ENCODE data around the gene DPPA5. TPM values are rescaled to one million over a fixed set of nuclear protein-coding genes. Genes with fewer than 3 reads are reported as not detected.

The DPPA5 gene
- polyA plus RNA-seq, 1 donor from 2014 or later: not detected

DNA sequence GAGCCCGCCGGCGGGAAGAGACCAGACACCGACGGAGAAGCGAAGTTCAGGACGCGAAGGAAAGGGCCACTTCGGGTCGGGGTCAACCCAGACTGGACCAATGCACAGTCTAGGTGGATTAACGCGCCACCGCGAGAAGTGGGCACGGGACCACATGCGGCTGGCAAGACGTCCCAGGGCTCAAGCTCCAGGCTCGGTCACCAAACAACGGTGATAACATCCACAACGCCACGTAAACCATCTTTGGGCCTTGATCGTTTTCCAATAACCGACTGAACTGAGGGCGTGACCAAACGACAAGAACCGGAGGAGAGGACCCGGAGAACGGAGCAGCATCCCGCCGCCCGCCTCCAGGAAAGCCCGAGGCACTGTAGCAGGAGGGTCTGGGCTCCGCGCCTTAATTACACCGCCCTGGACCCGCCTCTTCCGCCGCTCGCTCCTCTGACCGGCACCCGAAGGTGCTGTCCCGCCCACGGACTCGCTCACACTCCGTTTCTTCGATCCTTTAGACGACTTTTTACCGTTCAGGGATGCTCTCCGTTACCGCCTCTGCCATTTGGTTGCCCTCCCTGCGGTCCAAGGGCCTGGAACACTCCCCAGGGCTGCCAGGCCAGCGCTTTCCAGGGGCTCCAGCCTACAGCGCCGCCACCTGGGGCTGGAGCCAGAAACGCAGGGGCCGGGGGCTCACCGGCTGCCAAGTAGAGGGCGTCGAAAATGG lies 44.1 kb downstream of the DPPA5 start:
- H3K9me3 ChIP-seq (ENCODE audit: low read length): peaks cover 6% of the 10 kb centered on the region
- H3K4me3 ChIP-seq (ENCODE audit: low read length): peak overlapping the region; percentile 54
- no peaks in the 10 kb centered on the region for H3K9me2 ChIP-seq (ENCODE audit: insufficient read depth, low read length)
- peaks cover 4% of the 10 kb centered on the region for H3K27me3 ChIP-seq (ENCODE audit: insufficient read depth, low read depth, low read length)
- no peaks in the 10 kb centered on the region for H3F3A ChIP-seq (ENCODE audit: insufficient read depth, low read length, poor library complexity, severe bottlenecking)
- no peaks in the 10 kb centered on the region for H3K36me3 ChIP-seq (ENCODE audit: insufficient read depth, low read length)
- no peak overlapping the region for H3K4me2 ChIP-seq (ENCODE audit: low read length)
- H3K27ac ChIP-seq (ENCODE audit: low read length): no peak overlapping the region
- H2AFZ ChIP-seq (ENCODE audit: low read depth, low read length): no peak overlapping the region
- no peaks in the 10 kb centered on the region for H3K79me2 ChIP-seq (replicated peaks; ENCODE audit: insufficient read depth, low read length)
- H3K9ac ChIP-seq (ENCODE audit: low read length): no peak overlapping the region
- TF ChIP-seq, protein P1, sequence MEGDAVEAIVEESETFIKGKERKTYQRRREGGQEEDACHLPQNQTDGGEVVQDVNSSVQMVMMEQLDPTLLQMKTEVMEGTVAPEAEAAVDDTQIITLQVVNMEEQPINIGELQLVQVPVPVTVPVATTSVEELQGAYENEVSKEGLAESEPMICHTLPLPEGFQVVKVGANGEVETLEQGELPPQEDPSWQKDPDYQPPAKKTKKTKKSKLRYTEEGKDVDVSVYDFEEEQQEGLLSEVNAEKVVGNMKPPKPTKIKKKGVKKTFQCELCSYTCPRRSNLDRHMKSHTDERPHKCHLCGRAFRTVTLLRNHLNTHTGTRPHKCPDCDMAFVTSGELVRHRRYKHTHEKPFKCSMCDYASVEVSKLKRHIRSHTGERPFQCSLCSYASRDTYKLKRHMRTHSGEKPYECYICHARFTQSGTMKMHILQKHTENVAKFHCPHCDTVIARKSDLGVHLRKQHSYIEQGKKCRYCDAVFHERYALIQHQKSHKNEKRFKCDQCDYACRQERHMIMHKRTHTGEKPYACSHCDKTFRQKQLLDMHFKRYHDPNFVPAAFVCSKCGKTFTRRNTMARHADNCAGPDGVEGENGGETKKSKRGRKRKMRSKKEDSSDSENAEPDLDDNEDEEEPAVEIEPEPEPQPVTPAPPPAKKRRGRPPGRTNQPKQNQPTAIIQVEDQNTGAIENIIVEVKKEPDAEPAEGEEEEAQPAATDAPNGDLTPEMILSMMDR (IDR thresholded peaks at IDR 0.05; ENCODE audit: poor library complexity, severe bottlenecking): no peak
- TF ChIP-seq MXI1 (conservative IDR thresholded peaks at IDR 0.05; ENCODE audit: poor library complexity, severe bottlenecking): no peak
- no peaks in the 10 kb centered on the region for H4K20me1 ChIP-seq (ENCODE audit: insufficient read depth)

DNA sequence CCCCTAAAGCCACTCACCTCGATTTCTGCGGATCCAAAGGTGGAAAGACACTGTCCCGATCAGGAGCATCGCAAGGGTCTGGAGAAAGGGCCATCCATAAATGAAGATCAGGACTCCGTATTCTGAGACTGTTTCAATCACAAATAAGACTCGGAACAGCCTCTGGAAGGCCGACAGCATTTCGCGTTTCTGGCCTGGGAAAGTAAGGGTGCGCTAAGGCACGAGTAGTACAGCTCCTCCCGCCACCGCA lies 44.6 kb downstream of the DPPA5 start:
- Histone ChIP-seq H4K20me1 (ENCODE audit: insufficient read depth) (no peaks in the 10 kb centered on the region), H3K27me3 (ENCODE audit: insufficient read depth, low read depth, low read length) (peaks cover 4% of the 10 kb centered on the region), H3K27ac (ENCODE audit: low read length) (no peak overlapping the region)

More for the DNA sequence above, 44.6 kb downstream of the DPPA5 start:
- TF ChIP-seq POLR2AphosphoS5 (IDR thresholded peaks at IDR 0.05) (no peak), TAF1 (IDR thresholded peaks at IDR 0.05; ENCODE audit: low read depth) (no peak), MXI1 (conservative IDR thresholded peaks at IDR 0.05; ENCODE audit: poor library complexity, severe bottlenecking) (no peak), EP300 (conservative IDR thresholded peaks at IDR 0.05; ENCODE audit: poor library complexity, severe bottlenecking) (no peak), RAD21 (conservative IDR thresholded peaks at IDR 0.05) (no peak), SMC3 (conservative IDR thresholded peaks at IDR 0.05; ENCODE audit: poor library complexity) (no peak), EZH2 (IDR thresholded peaks at IDR 0.05; ENCODE audit: borderline replicate concordance, insufficient read depth, low read length, poor library complexity, severe bottlenecking) (no peak)
- TF ChIP-seq, protein P1 (IDR thresholded peaks at IDR 0.05; ENCODE audit: poor library complexity, severe bottlenecking): no peak
- TF ChIP-seq, protein P2, sequence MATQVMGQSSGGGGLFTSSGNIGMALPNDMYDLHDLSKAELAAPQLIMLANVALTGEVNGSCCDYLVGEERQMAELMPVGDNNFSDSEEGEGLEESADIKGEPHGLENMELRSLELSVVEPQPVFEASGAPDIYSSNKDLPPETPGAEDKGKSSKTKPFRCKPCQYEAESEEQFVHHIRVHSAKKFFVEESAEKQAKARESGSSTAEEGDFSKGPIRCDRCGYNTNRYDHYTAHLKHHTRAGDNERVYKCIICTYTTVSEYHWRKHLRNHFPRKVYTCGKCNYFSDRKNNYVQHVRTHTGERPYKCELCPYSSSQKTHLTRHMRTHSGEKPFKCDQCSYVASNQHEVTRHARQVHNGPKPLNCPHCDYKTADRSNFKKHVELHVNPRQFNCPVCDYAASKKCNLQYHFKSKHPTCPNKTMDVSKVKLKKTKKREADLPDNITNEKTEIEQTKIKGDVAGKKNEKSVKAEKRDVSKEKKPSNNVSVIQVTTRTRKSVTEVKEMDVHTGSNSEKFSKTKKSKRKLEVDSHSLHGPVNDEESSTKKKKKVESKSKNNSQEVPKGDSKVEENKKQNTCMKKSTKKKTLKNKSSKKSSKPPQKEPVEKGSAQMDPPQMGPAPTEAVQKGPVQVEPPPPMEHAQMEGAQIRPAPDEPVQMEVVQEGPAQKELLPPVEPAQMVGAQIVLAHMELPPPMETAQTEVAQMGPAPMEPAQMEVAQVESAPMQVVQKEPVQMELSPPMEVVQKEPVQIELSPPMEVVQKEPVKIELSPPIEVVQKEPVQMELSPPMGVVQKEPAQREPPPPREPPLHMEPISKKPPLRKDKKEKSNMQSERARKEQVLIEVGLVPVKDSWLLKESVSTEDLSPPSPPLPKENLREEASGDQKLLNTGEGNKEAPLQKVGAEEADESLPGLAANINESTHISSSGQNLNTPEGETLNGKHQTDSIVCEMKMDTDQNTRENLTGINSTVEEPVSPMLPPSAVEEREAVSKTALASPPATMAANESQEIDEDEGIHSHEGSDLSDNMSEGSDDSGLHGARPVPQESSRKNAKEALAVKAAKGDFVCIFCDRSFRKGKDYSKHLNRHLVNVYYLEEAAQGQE (IDR thresholded peaks at IDR 0.05; ENCODE audit: borderline replicate concordance): no peak
- peaks cover 6% of the 10 kb centered on the region for H3K9me3 ChIP-seq (ENCODE audit: low read length)
- H3K79me2 ChIP-seq (replicated peaks; ENCODE audit: insufficient read depth, low read length): no peaks in the 10 kb centered on the region
- no peaks in the 10 kb centered on the region for H3K9me2 ChIP-seq (ENCODE audit: insufficient read depth, low read length)
- peak overlapping the region; percentile 54 for H3K4me3 ChIP-seq (ENCODE audit: low read length)
- no peak overlapping the region for H3K4me2 ChIP-seq (ENCODE audit: low read length)
- H3K36me3 ChIP-seq (ENCODE audit: insufficient read depth, low read length): no peaks in the 10 kb centered on the region
- no peaks in the 10 kb centered on the region for H3F3A ChIP-seq (ENCODE audit: insufficient read depth, low read length, poor library complexity, severe bottlenecking)
- H3K9ac ChIP-seq (ENCODE audit: low read length): no peak overlapping the region
- no peak overlapping the region for H2AFZ ChIP-seq (ENCODE audit: low read depth, low read length)
